Measurements from ENCODE around the gene KCNIP4.

- TF ChIP-seq GABPA (IDR thresholded peaks at IDR 0.05; ENCODE audit: low read depth) (no peak), REST (IDR thresholded peaks at IDR 0.05; ENCODE audit: insufficient replicate concordance, low read depth) (no peak)
- TF ChIP-seq, protein P1, sequence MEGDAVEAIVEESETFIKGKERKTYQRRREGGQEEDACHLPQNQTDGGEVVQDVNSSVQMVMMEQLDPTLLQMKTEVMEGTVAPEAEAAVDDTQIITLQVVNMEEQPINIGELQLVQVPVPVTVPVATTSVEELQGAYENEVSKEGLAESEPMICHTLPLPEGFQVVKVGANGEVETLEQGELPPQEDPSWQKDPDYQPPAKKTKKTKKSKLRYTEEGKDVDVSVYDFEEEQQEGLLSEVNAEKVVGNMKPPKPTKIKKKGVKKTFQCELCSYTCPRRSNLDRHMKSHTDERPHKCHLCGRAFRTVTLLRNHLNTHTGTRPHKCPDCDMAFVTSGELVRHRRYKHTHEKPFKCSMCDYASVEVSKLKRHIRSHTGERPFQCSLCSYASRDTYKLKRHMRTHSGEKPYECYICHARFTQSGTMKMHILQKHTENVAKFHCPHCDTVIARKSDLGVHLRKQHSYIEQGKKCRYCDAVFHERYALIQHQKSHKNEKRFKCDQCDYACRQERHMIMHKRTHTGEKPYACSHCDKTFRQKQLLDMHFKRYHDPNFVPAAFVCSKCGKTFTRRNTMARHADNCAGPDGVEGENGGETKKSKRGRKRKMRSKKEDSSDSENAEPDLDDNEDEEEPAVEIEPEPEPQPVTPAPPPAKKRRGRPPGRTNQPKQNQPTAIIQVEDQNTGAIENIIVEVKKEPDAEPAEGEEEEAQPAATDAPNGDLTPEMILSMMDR (IDR thresholded peaks at IDR 0.05; ENCODE audit: insufficient read depth, low read length): no peak
Measured at GRCh38 chr4:21113496-21114223, 834.9 kb downstream of the KCNIP4 start.

Data from HL-60 (cell line).